ENCODE measurements around the gene COL9A2.
"Not testable (repeated sequence)": the region's sequence is repeated elsewhere in the genome, so short reads cannot be mapped to it uniquely, and the experiment has no call there.

The COL9A2 gene

GRCh38 chr1:40316595-40317393 is at the start of gene COL9A2:
Gene COL9A2, minus strand, starts transcription at chr1:40317286. Its CDS starts 89 bp downstream, at chr1:40317197.
- TF ChIP-seq POLR2A (IDR thresholded peaks at IDR 0.05; ENCODE audit: low read length) (no peak), GATA1 (IDR thresholded peaks at IDR 0.05; ENCODE audit: low read depth, low read length) (no peak)
- peak; percentile 40 to 62 for DNase-seq

GRCh38 chr1:40363721-40364120 is 46.6 kb upstream of the COL9A2 start:
- DNase-seq, result no peak

DNA sequence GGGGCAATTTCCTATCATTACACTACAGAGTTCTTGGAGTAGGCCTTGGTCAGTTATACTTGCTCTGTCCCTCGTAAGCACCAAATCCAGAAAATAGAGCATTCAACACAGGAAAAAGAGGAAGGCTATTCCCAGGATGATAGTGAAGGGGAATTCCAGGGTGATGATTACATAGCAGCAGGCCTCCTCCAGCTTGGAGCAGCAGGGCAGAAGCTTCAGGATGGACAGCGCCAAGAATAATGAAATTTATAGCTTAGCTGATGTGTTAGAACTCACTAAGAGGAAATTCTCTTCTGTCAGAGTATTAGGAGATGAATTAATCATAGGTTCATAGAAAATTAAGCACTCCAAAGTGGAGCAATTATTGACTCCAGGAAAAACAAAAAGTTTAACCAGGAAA is 45.6 kb upstream of the COL9A2 start:
- TF ChIP-seq GATA1 (IDR thresholded peaks at IDR 0.05; ENCODE audit: low read depth, low read length), result no peak
- no peak for TF ChIP-seq POLR2A (IDR thresholded peaks at IDR 0.05; ENCODE audit: low read length)
- DNase-seq, result no peak

More at GRCh38 chr1:40363721-40364120, 46.6 kb upstream of the COL9A2 start:
- TF ChIP-seq POLR2A (IDR thresholded peaks at IDR 0.05; ENCODE audit: low read length) (no peak), GATA1 (IDR thresholded peaks at IDR 0.05; ENCODE audit: low read depth, low read length) (no peak)

DNA sequence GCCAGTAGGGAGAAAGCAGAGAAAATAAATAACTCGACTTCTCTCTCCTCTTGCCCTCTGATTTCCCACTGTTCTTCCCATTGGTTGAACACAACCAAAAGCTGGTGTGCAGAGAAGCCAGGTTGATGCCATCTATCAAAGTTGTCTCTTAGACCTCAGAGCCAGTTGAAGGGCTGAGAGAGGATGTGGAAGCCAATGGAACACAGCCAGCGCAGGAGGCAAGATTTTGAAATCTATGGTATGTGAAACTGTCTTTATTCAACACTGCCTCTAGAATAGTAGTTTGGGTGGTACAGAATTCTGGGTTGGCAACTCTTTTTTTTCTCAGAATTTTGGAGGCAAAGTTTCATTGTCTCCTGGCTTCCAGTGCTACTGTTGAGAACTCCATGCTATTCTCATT is 45.1 kb upstream of the COL9A2 start:
- TF ChIP-seq POLR2A (IDR thresholded peaks at IDR 0.05; ENCODE audit: low read length), result no peak
- TF ChIP-seq GATA1 (IDR thresholded peaks at IDR 0.05; ENCODE audit: low read depth, low read length), result no peak

GRCh38 chr1:40361637-40362036 is 44.6 kb upstream of the COL9A2 start:
- DNase-seq, result no peak
- TF ChIP-seq GATA1 (IDR thresholded peaks at IDR 0.05; ENCODE audit: low read depth, low read length) (no peak), POLR2A (IDR thresholded peaks at IDR 0.05; ENCODE audit: low read length) (no peak)

More for the DNA sequence above, 45.1 kb upstream of the COL9A2 start:
- no peak for DNase-seq

DNA sequence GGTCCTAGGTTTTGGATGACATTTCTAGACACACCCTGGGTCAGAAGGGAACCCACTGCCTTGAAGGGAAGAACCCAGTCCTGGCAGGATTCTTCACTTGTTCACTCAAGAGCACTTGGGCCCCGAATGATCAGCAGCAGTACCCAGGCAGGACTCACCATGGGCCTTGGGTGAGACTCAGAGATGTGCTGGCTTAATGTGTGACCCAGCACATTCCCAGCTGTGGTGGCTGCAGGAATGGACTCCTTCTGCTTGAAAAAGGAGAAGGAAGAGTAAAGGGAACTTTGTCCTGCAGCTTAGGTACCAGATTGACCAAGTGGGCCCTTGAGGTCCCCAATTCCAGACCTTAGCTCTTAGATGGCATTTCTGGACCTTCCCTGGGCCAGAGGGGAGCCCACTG is 44.1 kb upstream of the COL9A2 start:
- no peak for DNase-seq
- TF ChIP-seq POLR2A (IDR thresholded peaks at IDR 0.05; ENCODE audit: low read length) (no peak), GATA1 (IDR thresholded peaks at IDR 0.05; ENCODE audit: low read depth, low read length) (no peak)

GRCh38 chr1:40360631-40361030 is 43.5 kb upstream of the COL9A2 start:
- no peak for DNase-seq
- no peak for TF ChIP-seq POLR2A (IDR thresholded peaks at IDR 0.05; ENCODE audit: low read length)
- no peak for TF ChIP-seq GATA1 (IDR thresholded peaks at IDR 0.05; ENCODE audit: low read depth, low read length)

DNA sequence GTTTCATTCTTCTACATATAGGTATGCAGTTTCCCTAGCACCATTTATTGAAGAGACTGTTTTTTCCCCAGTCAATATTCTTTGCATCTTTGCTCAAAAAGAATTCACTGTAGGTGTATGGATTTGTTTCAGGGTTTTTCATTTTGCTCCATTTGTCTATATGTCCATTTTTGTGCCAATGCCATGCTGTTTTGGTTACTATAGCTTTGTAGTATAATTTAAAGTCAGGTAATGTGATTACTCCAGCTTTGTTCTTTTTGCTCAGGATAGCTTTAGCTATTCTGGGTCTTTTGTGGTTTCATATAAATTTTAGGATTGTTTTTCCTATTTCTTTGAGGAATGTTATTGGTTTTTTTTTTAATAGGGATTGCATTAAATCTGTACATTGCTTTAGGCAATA is 40.5 kb upstream of the COL9A2 start:
- no peak for TF ChIP-seq POLR2A (IDR thresholded peaks at IDR 0.05; ENCODE audit: low read length)
- TF ChIP-seq GATA1 (IDR thresholded peaks at IDR 0.05; ENCODE audit: low read depth, low read length), result no peak
- DNase-seq, result no peak

DNA sequence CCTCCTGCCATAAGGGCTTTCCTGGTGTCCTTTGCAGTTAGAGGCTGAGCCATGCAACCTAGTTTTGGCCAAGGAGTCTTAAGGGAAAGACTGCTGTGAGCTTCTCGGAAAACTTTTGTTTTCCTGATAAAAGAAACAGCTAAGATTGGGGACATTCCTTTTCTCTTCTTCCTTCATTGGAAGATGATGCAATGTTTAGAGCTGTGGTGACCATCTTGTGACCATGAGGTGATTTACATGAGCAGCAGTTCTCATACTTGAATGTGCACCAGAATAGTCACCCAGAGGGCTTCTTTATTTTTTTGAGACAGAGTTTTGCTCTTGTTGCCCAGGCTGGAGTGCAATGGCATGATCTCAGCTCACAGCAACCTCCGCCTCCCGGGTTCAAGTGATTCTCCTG is 36.0 kb upstream of the COL9A2 start:
- TF ChIP-seq POLR2A (IDR thresholded peaks at IDR 0.05; ENCODE audit: low read length), result no peak
- TF ChIP-seq GATA1 (IDR thresholded peaks at IDR 0.05; ENCODE audit: low read depth, low read length), result no peak

GRCh38 chr1:40352126-40352525 is 35.0 kb upstream of the COL9A2 start:
- TF ChIP-seq POLR2A (IDR thresholded peaks at IDR 0.05; ENCODE audit: low read length) (no peak), GATA1 (IDR thresholded peaks at IDR 0.05; ENCODE audit: low read depth, low read length) (no peak)
- peak in 1 of 2 experiments; percentile 11 for DNase-seq

More for the DNA sequence above, 36.0 kb upstream of the COL9A2 start:
- no peak for DNase-seq

- TF ChIP-seq POLR2A (IDR thresholded peaks at IDR 0.05; ENCODE audit: low read length) (no peak), GATA1 (IDR thresholded peaks at IDR 0.05; ENCODE audit: low read depth, low read length) (no peak)
- no peak for DNase-seq
These were observed 34.0 kb upstream of the COL9A2 start for GRCh38 chr1:40351124-40351523.

DNA sequence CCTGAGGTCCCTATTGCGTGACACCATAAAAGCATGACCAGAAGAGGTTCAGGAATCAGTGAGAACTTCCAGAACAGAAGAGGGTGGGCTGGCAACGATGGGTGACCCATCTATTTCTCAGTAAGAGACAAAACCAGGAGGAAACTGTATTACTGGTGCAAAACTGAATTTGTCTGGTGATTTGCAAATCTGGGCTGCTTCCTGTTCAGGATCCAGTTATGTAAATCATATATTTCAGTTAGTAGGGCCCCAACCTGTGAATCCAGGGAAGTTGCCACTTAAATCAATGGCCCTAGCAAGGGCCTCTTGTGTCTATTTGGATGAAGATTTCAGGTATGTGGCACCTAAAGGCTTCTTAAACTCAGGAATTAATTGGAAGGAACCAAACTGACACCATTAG is 33.3 kb upstream of the COL9A2 start:
- no peak for TF ChIP-seq GATA1 (IDR thresholded peaks at IDR 0.05; ENCODE audit: low read depth, low read length)
- no peak for TF ChIP-seq POLR2A (IDR thresholded peaks at IDR 0.05; ENCODE audit: low read length)
- DNase-seq, result no peak

- DNase-seq, result peak in 1 of 2 experiments; percentile 12
- TF ChIP-seq GATA1 (IDR thresholded peaks at IDR 0.05; ENCODE audit: low read depth, low read length) (no peak), POLR2A (IDR thresholded peaks at IDR 0.05; ENCODE audit: low read length) (no peak)
These were observed 27.5 kb upstream of the COL9A2 start for GRCh38 chr1:40344597-40344996.

- not testable (repeated sequence) for DNase-seq
These were observed 25.3 kb upstream of the COL9A2 start for GRCh38 chr1:40342381-40342717.

Measured in erythroblast (primary cell).